Mesendoderm (in vitro differentiated cells): ENCODE data around the gene PJA1.

ENCODE experiments used
- DNase-seq: peaks from one replicate; pipeline ENCODE4 v3.0.0; 2013
- H2AK5ac ChIP-seq: 2 replicates; pipeline ENCODE4 v1.6.1; 2013; ENCODE audit warnings: low read length, inconsistent platforms
- H2BK120ac ChIP-seq: 2 replicates; pipeline ENCODE4 v1.6.1; 2013; ENCODE audit warnings: low read depth, mild to moderate bottlenecking, low read length, moderate library complexity, mixed read lengths
- H2BK15ac ChIP-seq: replicated peaks from 2 replicates; pipeline ENCODE4 v1.6.1; 2013; ENCODE audit warnings: low read depth, mild to moderate bottlenecking, moderate library complexity
- H2BK5ac ChIP-seq: 2 replicates; pipeline ENCODE4 v1.6.1; 2013; ENCODE audit warnings: low read length, inconsistent platforms
- H3K18ac ChIP-seq: 2 replicates; pipeline ENCODE4 v1.6.1; 2013; ENCODE audit warnings: mild to moderate bottlenecking, low read length, mixed read lengths
- H3K23ac ChIP-seq: one replicate; pipeline ENCODE4 v1.6.1; 2013; ENCODE audit warnings: low read length
- H3K27ac ChIP-seq: 2 replicates; pipeline ENCODE4 v1.5.1; 2013; ENCODE audit warnings: low read depth, mild to moderate bottlenecking, inconsistent platforms, low read length, moderate library complexity
- H3K27me3 ChIP-seq: 2 replicates; pipeline ENCODE4 v1.6.1; 2013; ENCODE audit warnings: low read length, control low read depth, mild to moderate bottlenecking, inconsistent platforms; ENCODE audit not compliant: insufficient read depth, poor library complexity
- H3K36me3 ChIP-seq: 2 replicates; pipeline ENCODE4 v1.6.1; 2013; ENCODE audit warnings: low read length, inconsistent platforms; ENCODE audit not compliant: control insufficient read depth, insufficient read depth
- H3K4ac ChIP-seq: one replicate; pipeline ENCODE4 v1.6.1; 2013; ENCODE audit warnings: low read depth, mild to moderate bottlenecking, low read length, moderate library complexity
- H3K4me1 ChIP-seq: 2 replicates; pipeline ENCODE4 v1.6.1; 2013; ENCODE audit warnings: low read depth, low read length, inconsistent platforms; ENCODE audit not compliant: control insufficient read depth
- H3K4me2 ChIP-seq: 2 replicates; pipeline ENCODE4 v1.6.1; 2013; ENCODE audit warnings: low read length
- H3K4me3 ChIP-seq: 2 replicates; pipeline ENCODE4 v1.5.1; 2013; ENCODE audit warnings: mild to moderate bottlenecking, low read length
- H3K56ac ChIP-seq: one replicate; pipeline ENCODE4 v1.6.1; 2013; ENCODE audit warnings: low read length
- H3K79me1 ChIP-seq: 2 replicates; pipeline ENCODE4 v1.6.1; 2013; ENCODE audit warnings: low read length, inconsistent platforms
- H3K79me2 ChIP-seq: 2 replicates; pipeline ENCODE4 v1.6.1; 2013; ENCODE audit warnings: mild to moderate bottlenecking, low read length; ENCODE audit not compliant: control insufficient read depth, insufficient read depth
- H3K9ac ChIP-seq: 2 replicates; pipeline ENCODE4 v1.6.1; 2013; ENCODE audit warnings: low read length, inconsistent platforms
- H4K5ac ChIP-seq: one replicate; pipeline ENCODE4 v1.6.1; 2013; ENCODE audit warnings: low read length
- H4K8ac ChIP-seq: one replicate; pipeline ENCODE4 v1.6.1; 2013; ENCODE audit warnings: low read depth, mild to moderate bottlenecking, control low read depth, low read length, moderate library complexity
- WGBS: extraction: QIAGEN DNeasy Blood & Tissue Kit; methylation state at CpG from one replicate; pipeline ENCODE4 v1.1.7; 2013; ENCODE audit warnings: low lambda C conversion rate, missing lambda C conversion rate; ENCODE audit not compliant: insufficient coverage; ENCODE audit errors: extremely low coverage; 5-methylcytosine and 5-hydroxymethylcytosine counted together

The PJA1 gene

DNA sequence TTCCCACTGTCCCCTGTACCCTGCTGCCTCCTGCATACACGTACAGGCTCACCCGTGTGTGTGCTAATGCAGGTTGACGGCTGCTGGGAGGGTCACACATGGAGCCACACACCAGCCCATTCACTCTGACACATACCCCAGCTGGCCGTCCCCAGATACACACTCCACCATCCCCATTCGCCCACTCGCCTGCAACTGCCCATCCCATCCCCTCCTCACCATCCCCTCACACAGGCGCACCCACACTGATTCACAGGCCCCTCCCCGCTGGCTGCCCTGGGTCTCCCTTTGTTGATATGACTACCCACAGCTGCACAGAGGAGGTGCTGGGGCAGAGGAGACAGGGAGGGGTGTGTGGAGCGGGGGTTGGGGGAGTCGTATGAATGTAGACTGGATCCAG is 25.7 kb downstream of the PJA1 start:
- H3K4me2 ChIP-seq = no peak overlapping the region
- H3K79me1 ChIP-seq = no peaks in the 10 kb centered on the region
- H3K27me3 ChIP-seq = no peaks in the 10 kb centered on the region
- H3K18ac ChIP-seq = no peak overlapping the region
- H3K56ac ChIP-seq = peak overlapping the region; percentile 25
- H2BK120ac ChIP-seq = no peak overlapping the region
- H3K79me2 ChIP-seq = no peaks in the 10 kb centered on the region
- no peak overlapping the region for H3K4ac ChIP-seq
- no peak overlapping the region for H3K23ac ChIP-seq
- no peak overlapping the region for H4K5ac ChIP-seq
- H3K4me1 ChIP-seq = no peaks in the 10 kb centered on the region
- no peaks in the 10 kb centered on the region for H3K36me3 ChIP-seq
- H3K9ac ChIP-seq = no peak overlapping the region
- H4K8ac ChIP-seq = no peak overlapping the region
- H3K4me3 ChIP-seq = no peak overlapping the region
- H2BK5ac ChIP-seq = no peak overlapping the region
- DNase-seq = no peak
- no peak overlapping the region for H3K27ac ChIP-seq
- H2AK5ac ChIP-seq = no peak overlapping the region
- WGBS = no CpG with 5 or more reads among the region's 10 CpGs
- no peak overlapping the region for H2BK15ac ChIP-seq

DNA sequence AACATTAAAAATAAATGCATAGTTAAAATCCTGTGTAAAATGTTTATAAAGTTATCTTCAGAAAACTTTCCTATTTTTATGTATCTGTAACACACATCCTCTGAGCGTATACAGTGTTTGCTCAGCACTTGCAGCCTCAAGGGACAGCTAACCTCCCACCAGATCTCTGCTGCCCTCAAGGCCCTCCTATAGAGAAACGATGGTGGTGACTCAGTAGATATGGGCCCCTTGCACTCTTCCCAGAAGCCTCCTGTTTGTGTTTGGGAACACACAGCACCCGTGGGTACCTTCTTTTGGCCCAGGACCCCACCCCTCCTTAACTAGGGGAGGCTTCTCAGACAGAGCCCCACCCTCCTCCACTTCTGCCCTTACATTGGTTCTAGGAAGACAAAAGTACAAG is 26.7 kb downstream of the PJA1 start:
- Histone ChIP-seq H3K4me1 (no peaks in the 10 kb centered on the region), H4K5ac (no peak overlapping the region), H2BK5ac (no peak overlapping the region), H2BK120ac (no peak overlapping the region), H3K79me2 (no peaks in the 10 kb centered on the region), H3K4ac (peak overlapping the region; percentile 7), H3K4me3 (no peak overlapping the region), H4K8ac (no peak overlapping the region), H2BK15ac (no peak overlapping the region), H3K27ac (no peak overlapping the region), H3K18ac (no peak overlapping the region), H3K36me3 (no peaks in the 10 kb centered on the region), H2AK5ac (no peak overlapping the region), H3K79me1 (no peaks in the 10 kb centered on the region), H3K27me3 (no peaks in the 10 kb centered on the region), H3K4me2 (no peak overlapping the region), H3K23ac (no peak overlapping the region), H3K9ac (no peak overlapping the region), H3K56ac (peak overlapping the region; percentile 56)
- DNase-seq = no peak
- no CpG with 5 or more reads among the region's 3 CpGs for WGBS

DNA sequence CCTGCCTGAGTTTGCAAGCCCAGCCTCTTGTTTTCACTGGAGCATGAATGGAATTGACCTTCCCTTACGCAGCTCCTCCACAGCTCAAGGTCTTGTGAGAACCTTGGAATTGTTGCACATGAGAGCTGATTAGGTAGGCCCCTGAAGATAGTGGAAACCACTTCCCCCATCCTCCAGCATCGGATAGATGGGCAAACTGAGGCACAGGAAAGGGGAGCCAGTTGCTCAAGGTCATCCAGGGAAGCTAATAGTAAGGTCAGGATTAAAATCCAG is 27.2 kb downstream of the PJA1 start:
- WGBS = no CpG with 5 or more reads among the region's 2 CpGs
- Histone ChIP-seq H2BK120ac (peak overlapping the region; percentile 78), H4K8ac (no peak overlapping the region), H3K79me2 (no peaks in the 10 kb centered on the region), H3K79me1 (no peaks in the 10 kb centered on the region), H3K4me3 (no peak overlapping the region), H2AK5ac (no peak overlapping the region), H2BK15ac (no peak overlapping the region), H4K5ac (no peak overlapping the region), H3K4me1 (no peaks in the 10 kb centered on the region), H3K4me2 (no peak overlapping the region), H3K23ac (no peak overlapping the region), H3K36me3 (no peaks in the 10 kb centered on the region), H3K4ac (peak overlapping the region; percentile 36), H3K9ac (no peak overlapping the region), H3K18ac (peak overlapping the region; percentile 93), H3K27me3 (no peaks in the 10 kb centered on the region), H3K27ac (peak overlapping the region; percentile 96), H3K56ac (peak overlapping the region; percentile 54), H2BK5ac (no peak overlapping the region)
- no peak for DNase-seq

DNA sequence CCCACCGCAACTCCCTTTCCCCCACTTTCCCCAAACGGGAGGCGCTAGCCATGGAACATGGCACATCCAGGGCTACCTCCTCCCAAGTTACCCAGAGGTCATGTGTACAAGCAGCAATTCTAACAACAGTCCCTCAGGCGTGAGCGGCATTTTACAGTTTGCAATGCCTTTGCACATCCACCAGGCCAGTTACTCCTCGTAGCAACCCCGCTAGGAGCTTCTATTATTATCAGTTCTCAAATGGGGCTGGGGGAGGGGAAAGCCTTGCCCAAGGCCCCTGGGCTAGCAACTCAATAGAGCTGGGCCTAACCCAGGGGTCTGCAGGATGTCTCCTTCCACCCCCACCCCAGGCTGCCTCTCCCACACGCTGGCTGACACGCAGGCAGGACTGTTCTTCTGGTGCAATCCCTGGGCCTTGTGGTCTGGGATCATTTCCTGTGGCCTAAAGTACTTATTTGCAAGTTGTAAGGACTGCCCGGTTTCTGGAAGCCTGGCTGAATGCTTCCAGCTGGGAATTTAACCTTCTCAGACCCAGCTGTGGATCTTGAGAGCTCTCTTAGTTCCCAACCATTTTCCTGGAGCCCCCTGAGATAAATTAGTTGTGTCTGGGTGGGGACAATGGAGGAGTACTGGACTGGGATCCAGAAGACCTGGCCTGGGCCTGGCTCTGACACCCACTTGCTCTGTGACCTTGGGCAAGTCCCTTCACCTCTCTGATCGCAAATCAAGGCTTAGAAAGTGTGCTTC is 27.7 kb downstream of the PJA1 start:
- Histone ChIP-seq H2BK120ac (peak overlapping the region; percentile 95), H3K79me2 (no peaks in the 10 kb centered on the region), H3K9ac (peak overlapping the region; percentile 69), H2BK15ac (peak overlapping the region; percentile 85), H2BK5ac (peak overlapping the region; percentile 63), H3K4me3 (no peak overlapping the region), H3K36me3 (no peaks in the 10 kb centered on the region), H3K27me3 (no peaks in the 10 kb centered on the region), H2AK5ac (no peak overlapping the region), H4K5ac (no peak overlapping the region), H3K56ac (peak overlapping the region; percentile 94), H3K18ac (peak overlapping the region; percentile 93), H3K4me2 (no peak overlapping the region), H3K79me1 (no peaks in the 10 kb centered on the region), H3K27ac (peak overlapping the region; percentile 96), H4K8ac (no peak overlapping the region), H3K4me1 (no peaks in the 10 kb centered on the region), H3K23ac (no peak overlapping the region), H3K4ac (peak overlapping the region; percentile 93)
- peak; percentile 85 for DNase-seq
- WGBS = no CpG with 5 or more reads among the region's 11 CpGs

DNA sequence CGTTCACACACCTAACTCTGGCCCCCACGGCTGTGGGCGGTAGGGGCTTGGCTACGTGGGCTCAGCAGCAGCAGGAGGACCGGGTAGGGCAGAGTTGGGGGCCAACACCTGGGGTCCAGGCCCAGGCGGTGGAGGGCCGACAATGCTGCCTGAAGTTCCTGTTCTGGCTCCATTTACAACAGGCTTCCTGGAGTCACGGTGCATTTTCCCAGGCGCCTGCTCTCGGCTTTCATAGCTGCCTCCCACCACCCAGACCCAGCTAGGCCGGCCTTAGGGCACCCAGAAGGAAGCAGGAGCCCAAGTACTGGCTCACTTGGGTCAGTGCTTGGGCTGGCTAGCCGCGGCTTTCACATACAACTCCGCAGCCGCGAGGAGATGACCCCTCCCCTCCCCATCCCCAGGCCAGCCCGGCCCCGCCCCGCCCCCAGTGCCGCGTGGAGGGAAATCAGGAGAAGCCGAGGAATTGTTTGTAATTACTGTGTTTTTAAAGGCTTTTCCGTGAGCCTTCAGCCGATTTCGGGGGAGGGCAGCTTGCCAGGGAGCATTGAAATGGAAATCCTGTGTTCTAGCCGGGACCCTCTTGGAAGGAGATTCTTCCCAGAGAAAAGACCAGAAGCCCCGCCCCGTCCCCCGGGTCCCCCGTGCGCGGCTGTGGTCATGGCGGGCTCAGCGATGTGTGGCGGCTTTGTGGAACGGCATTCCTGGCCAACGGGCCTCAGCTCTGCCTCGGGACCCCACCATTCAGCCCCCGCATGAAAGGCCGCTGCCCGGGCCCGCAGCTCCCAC is 28.5 kb downstream of the PJA1 start:
- DNase-seq = peak; percentile 51
- Histone ChIP-seq H3K27ac (peak overlapping the region; percentile 96), H3K4ac (peak overlapping the region; percentile 93), H2AK5ac (no peak overlapping the region), H3K4me1 (no peaks in the 10 kb centered on the region), H3K4me3 (no peak overlapping the region), H4K5ac (no peak overlapping the region), H3K9ac (peak overlapping the region; percentile 71), H3K79me2 (no peaks in the 10 kb centered on the region), H3K27me3 (no peaks in the 10 kb centered on the region), H3K56ac (peak overlapping the region; percentile 94), H3K23ac (no peak overlapping the region), H2BK120ac (peak overlapping the region; percentile 95), H2BK15ac (peak overlapping the region; percentile 85), H3K79me1 (no peaks in the 10 kb centered on the region), H4K8ac (peak overlapping the region; percentile 88), H3K18ac (peak overlapping the region; percentile 93), H3K36me3 (no peaks in the 10 kb centered on the region), H3K4me2 (no peak overlapping the region), H2BK5ac (peak overlapping the region; percentile 63)
- WGBS = no CpG with 5 or more reads among the region's 42 CpGs
